Measurements from ENCODE around the gene NAA10.

DNA sequence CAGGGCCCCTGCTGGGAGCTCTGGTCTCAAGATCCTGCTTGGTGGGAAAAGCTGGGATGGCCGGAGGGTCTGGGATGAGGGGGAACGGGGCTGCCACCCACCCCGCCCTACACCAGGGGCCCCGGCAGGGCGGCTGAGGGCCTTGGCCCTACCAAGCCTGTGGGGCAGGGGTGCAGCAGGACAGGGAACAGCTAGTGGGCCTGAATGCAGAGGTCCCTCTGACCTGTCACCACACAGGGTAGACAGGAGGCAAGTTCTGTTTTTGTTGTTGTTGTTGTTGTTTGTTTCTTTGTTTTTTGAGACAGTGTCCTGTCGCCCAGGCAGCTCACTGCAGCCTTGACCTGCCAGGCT is 9.9 kb upstream of the NAA10 start:
- TF ChIP-seq CTCF (IDR thresholded peaks at IDR 0.05) (no peak), POLR2A (IDR thresholded peaks at IDR 0.05) (no peak)

Data from heart left ventricle (tissue), 13 donors.